CD8-positive, alpha-beta memory T cell (primary cell): ENCODE data around the gene UBE3D. TPM values are rescaled to one million over a fixed set of nuclear protein-coding genes. Genes with fewer than 3 reads are reported as not detected.
"Not testable (repeated sequence)": the region's sequence is repeated elsewhere in the genome, so short reads cannot be mapped to it uniquely, and the experiment has no call there.

ENCODE experiments used
- CTCF ChIA-PET: fragments of 350-600 bp; sonication (Branson Sonifier 250); formaldehyde crosslinking; loops from one replicate; lab custom pipeline; 2021; ENCODE audit warnings: antibody characterized with exemption; lab: Charles Lee
- POLR2A ChIA-PET: fragments of 350-600 bp; sonication (Branson Sonifier 250); formaldehyde crosslinking; loops from one replicate; lab custom pipeline; 2021; ENCODE audit warnings: antibody characterized with exemption; lab: Charles Lee
- DNase-seq, 5 donors: peaks; one replicate each; pipeline versions ENCODE4 v3.0.0 to v3.0.0-alpha.2; 2020 to 2022; ENCODE audit warnings: mixed read lengths in 1 of 5
- H3K27ac ChIP-seq: one replicate; pipeline ENCODE4 v1.7.0; 2013; ENCODE audit warnings: low read depth, mild to moderate bottlenecking, low read length, moderate library complexity
- H3K27me3 ChIP-seq: 2 replicates; pipeline ENCODE4 v1.7.0; 2013; ENCODE audit warnings: low read length, mild to moderate bottlenecking; ENCODE audit not compliant: insufficient read depth, poor library complexity, severe bottlenecking
- H3K36me3 ChIP-seq: 2 replicates; pipeline ENCODE4 v1.7.0; 2013; ENCODE audit warnings: mild to moderate bottlenecking, low read length, moderate library complexity; ENCODE audit not compliant: insufficient read depth
- H3K4me1 ChIP-seq: 2 replicates; pipeline ENCODE4 v1.7.0; 2013; ENCODE audit warnings: mild to moderate bottlenecking, low read length, moderate library complexity; ENCODE audit not compliant: insufficient read depth
- H3K4me3 ChIP-seq: 2 replicates; pipeline ENCODE4 v1.7.0; 2013; ENCODE audit warnings: mild to moderate bottlenecking, low read length
- H3K9me3 ChIP-seq: 2 replicates; pipeline ENCODE4 v1.7.0; 2013; ENCODE audit warnings: mild to moderate bottlenecking, low read length
- H3K27ac Mint-ChIP-seq, 8 donors: one replicate each; pipeline ENCODE4 v1.8.0; 2020 to 2021; ENCODE audit warnings: mixed read lengths in 8 of 8, mild to moderate bottlenecking in 6 of 8, inconsistent platforms in 3 of 8, moderate library complexity in 3 of 8
- H3K27me3 Mint-ChIP-seq, 2 donors: one replicate each; pipeline ENCODE4 v1.8.0; 2020 to 2021; ENCODE audit warnings: mixed read lengths in 2 of 2, mild to moderate bottlenecking in 1 of 2, moderate library complexity in 1 of 2
- H3K36me3 Mint-ChIP-seq, 3 donors: one replicate each; pipeline ENCODE4 v1.8.0; 2020 to 2021; ENCODE audit warnings: mixed read lengths in 3 of 3, inconsistent platforms in 1 of 3, mild to moderate bottlenecking in 1 of 3
- H3K4me1 Mint-ChIP-seq, 3 donors: one replicate each; pipeline ENCODE4 v1.8.0; 2020 to 2021; ENCODE audit warnings: mixed read lengths in 3 of 3, inconsistent platforms in 1 of 3, mild to moderate bottlenecking in 1 of 3
- H3K4me3 Mint-ChIP-seq, 7 donors: one replicate each; pipeline ENCODE4 v1.8.0; 2020 to 2021; ENCODE audit warnings: mixed read lengths in 7 of 7, mild to moderate bottlenecking in 6 of 7, moderate library complexity in 4 of 7, inconsistent platforms in 2 of 7
- H3K9me3 Mint-ChIP-seq, 5 donors: one replicate each; pipeline ENCODE4 v1.8.0; 2020 to 2022; ENCODE audit warnings: mixed read lengths in 5 of 5, mild to moderate bottlenecking in 3 of 5, moderate library complexity in 2 of 5, inconsistent platforms in 1 of 5
- polyA plus RNA-seq: library from polyadenylated mRNA; unstranded; fragments of 300-500 nt; fragmentation: Illumina TruSeq; gene quantifications from one replicate; pipeline ENCODE4 v1.2.3, GENCODE V29; 2021
- total RNA-seq, 2 experiments: library from RNA; stranded (reverse); gene quantifications; one replicate each; pipeline ENCODE4 v1.2.3, GENCODE V29; 2021

Gene UBE3D
- total and polyA plus RNA-seq, 3 experiments from 2014 or later = 3.9 to 8.1 (median 6.3) TPM

DNA sequence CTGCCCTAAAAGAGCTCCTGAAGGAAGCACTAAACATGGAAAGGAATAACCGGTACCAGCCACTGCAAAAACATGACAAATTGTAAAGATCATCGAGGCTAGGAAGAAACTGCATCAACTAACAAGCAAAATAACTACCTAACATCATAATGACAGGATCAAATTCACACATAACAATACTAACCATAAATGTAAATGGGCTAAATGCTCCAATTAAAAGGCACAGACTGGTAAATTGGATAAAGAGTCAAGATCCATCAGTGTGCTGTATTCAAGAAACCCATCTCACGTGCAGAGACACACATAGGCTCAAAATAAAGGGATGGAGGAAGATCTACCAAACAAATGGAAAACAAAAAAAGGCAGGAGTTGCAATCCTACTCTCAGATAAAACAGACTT is 212.7 kb downstream of the UBE3D start:
- H3K4me3 ChIP-seq, H3K4me1 Mint-ChIP-seq, H3K36me3 ChIP-seq, H3K4me1 ChIP-seq, H3K27me3 ChIP-seq, DNase-seq, POLR2A ChIA-PET, H3K4me3 Mint-ChIP-seq, H3K36me3 Mint-ChIP-seq, H3K27me3 Mint-ChIP-seq, H3K27ac Mint-ChIP-seq, H3K9me3 ChIP-seq, H3K27ac ChIP-seq, CTCF ChIA-PET: not testable (repeated sequence)
- peaks cover 0 to 14% (median 11%) of the 10 kb centered on the region in 5 donors for H3K9me3 Mint-ChIP-seq

DNA sequence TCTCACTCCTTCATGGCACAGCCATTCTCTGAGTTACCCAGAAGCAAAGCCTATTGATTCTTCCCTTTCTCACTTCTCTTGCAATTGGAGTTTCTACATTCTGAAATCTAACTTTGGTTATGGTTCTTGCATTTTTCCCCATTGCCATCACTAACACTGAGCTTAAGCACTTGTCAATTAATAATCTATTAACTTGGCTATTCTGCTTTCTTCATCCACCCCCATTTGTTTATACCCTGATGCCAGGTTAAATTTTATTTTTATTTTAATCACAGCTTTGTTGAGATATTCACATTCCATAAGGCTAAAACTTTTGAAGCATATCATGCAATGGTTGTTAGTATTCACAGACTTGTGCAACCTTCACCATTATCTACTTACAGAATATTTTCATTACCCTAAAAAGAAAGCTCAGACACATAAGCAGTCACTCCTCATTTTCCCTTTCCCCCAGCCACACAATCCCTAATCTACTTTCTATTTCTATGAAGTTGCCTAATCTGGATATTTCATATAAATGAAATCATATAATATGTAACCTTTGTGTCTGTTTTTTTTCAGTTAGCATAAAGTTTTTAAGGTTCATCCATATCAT is 222.3 kb downstream of the UBE3D start:
- ChIA-PET CTCF (no interaction called here), POLR2A (no interaction called here)
- Mint-ChIP-seq H3K4me1 (no peaks in the 10 kb centered on the region), H3K27ac (peak overlapping the region in 1 of 8 donors; percentile 22), H3K27me3 (no peaks in the 10 kb centered on the region), H3K4me3 (no peak overlapping the region), H3K36me3 (no peaks in the 10 kb centered on the region), H3K9me3 (peaks cover 0 to 2% (median 0%) of the 10 kb centered on the region in 5 donors)
- no peaks in the 10 kb centered on the region for H3K27me3 ChIP-seq
- H3K4me1 ChIP-seq = no peaks in the 10 kb centered on the region
- H3K4me3 ChIP-seq = no peak overlapping the region
- no peak for DNase-seq
- no peaks in the 10 kb centered on the region for H3K36me3 ChIP-seq
- no peak overlapping the region for H3K27ac ChIP-seq
- no peaks in the 10 kb centered on the region for H3K9me3 ChIP-seq

DNA sequence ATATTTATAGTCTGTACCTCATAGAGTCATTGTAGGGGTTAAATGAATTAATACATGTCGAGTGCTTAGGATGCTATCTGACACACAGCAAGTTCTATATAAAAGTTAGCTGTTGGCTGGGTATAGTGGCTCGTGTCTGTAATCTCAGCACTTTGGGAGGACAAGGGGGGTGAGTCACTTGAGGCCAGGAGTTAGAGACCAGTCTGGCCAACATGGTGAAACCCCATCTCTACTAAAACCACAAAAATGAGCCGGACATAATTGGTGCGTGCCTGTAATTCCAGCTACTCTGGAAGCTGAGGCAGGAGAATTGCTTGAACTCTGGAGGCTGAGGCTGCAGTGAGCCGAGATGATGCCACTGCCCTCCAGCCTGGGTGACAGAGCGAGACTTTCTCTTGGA is 222.9 kb downstream of the UBE3D start:
- CTCF ChIA-PET = no interaction called here
- Histone ChIP-seq H3K36me3 (no peaks in the 10 kb centered on the region), H3K9me3 (no peaks in the 10 kb centered on the region), H3K27ac (no peak overlapping the region), H3K27me3 (no peaks in the 10 kb centered on the region), H3K4me1 (no peaks in the 10 kb centered on the region), H3K4me3 (no peak overlapping the region)
- Mint-ChIP-seq H3K4me3 (no peak overlapping the region), H3K36me3 (no peaks in the 10 kb centered on the region), H3K9me3 (peaks cover 0 to 2% (median 0%) of the 10 kb centered on the region in 5 donors), H3K27ac (no peak overlapping the region), H3K4me1 (no peaks in the 10 kb centered on the region), H3K27me3 (no peaks in the 10 kb centered on the region)
- no peak for DNase-seq
- POLR2A ChIA-PET = no interaction called here

Other genes starting within 250 kb of the UBE3D start
- 1 to 10 TPM; 8.5 to 9.7 TPM for gene DOP1A, start 1.8 kb upstream of the UBE3D start, total RNA-seq
- gene DOP1A, start 1.8 kb upstream of the UBE3D start, polyA plus RNA-seq = 4.7 TPM
- gene PGM3, start 127.4 kb upstream of the UBE3D start, total RNA-seq = 10 to 100 TPM; 18.7 to 19.8 TPM
- 10.8 TPM for gene PGM3, start 127.4 kb upstream of the UBE3D start, polyA plus RNA-seq
- gene RWDD2A, start 127.5 kb upstream of the UBE3D start, total RNA-seq = 1 to 10 TPM; 1.3 TPM
- gene RWDD2A, start 127.5 kb upstream of the UBE3D start, polyA plus RNA-seq = 2.3 TPM